Fibroblast of lung (primary cell): Measurements from ENCODE around the gene XRN2.

Source experiments
- CTCF ChIP-seq, 2 donors: IDR thresholded peaks in 1 of 2; conservative IDR thresholded peaks in 1 of 2; 1 replicate in 1 of 2; 2 replicates in 1 of 2; pipeline ENCODE4 v1.5.1; 2011 to 2012; ENCODE audit warnings: low read length in 2 of 2, control low read depth in 1 of 2, inconsistent platforms in 1 of 2, low read depth in 1 of 2, mild to moderate bottlenecking in 1 of 2
- EZH2 ChIP-seq: IDR thresholded peaks from 2 replicates; pipeline ENCODE4 v1.5.1; 2012; ENCODE audit warnings: low read length, control low read depth, mild to moderate bottlenecking; ENCODE audit errors: missing control alignments

DNA sequence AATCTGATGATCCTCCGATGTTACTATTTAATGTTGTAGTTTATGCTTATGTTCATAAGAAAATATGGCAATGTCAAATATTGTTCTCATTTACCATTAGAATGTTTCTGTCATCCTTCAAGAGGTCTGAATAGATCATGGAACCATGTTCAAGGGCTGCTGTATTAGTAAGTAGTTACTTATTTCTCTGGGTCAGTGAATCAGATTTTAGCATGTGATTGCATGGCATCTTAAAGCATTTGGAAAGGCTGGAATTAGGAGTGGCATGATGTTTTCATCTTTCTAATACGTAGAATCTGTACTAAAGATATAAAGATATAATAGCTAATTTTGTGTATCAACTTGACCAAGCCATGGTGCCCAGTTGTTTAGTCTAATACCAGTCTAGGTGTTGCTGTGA is 134.7 kb downstream of the XRN2 start:
- TF ChIP-seq CTCF (conservative IDR thresholded peaks at IDR 0.05 in 1 of 2, IDR thresholded peaks at IDR 0.05 in 1 of 2; ENCODE audit: low read depth in 1 of 2, low read length in 2 of 2) (no peak), EZH2 (no peak)
